Panc1 (cell line): ENCODE measurements around the gene TIMM13. TPM values are rescaled to one million over a fixed set of nuclear protein-coding genes. Genes with fewer than 3 reads are reported as not detected.

ENCODE experiments used
- ATAC-seq: fragments of 200-7000 bp; cut with Tn5 transposase; 2 replicates; pipeline ENCODE4 v1.9.1; 2020; ENCODE audit warnings: mild to moderate bottlenecking, moderate library complexity
- BruUV-seq: library from RNA; stranded (reverse); fragments of 400-500 nt; replicated peaks from 2 replicates; lab custom pipeline; 2021; lab: Mats Ljungman, UMichigan
- CTCF ChIA-PET: fragments of 300-600 bp; sonication (Branson Sonifier 250); formaldehyde crosslinking; loops from one replicate; lab custom pipeline; 2022; ENCODE audit warnings: antibody characterized with exemption; lab: Charles Lee
- POLR2A ChIA-PET: fragments of 300-600 bp; sonication (Branson Sonifier 250); formaldehyde crosslinking; loops from one replicate; lab custom pipeline; 2022; ENCODE audit warnings: antibody characterized with exemption; lab: Charles Lee
- DNase-seq: peaks from one replicate; pipeline ENCODE4 v3.0.0-alpha.2; 2010; ENCODE audit warnings: low read depth, low spot score
- H3K27ac ChIP-seq: 2 replicates; pipeline ENCODE4 v1.5.1; 2011; ENCODE audit warnings: mild to moderate bottlenecking, low read length, inconsistent platforms
- H3K27me3 ChIP-seq: fragments of 200-500 bp; sonication (Bioruptor generic); 2 replicates; pipeline ENCODE4 v1.6.0; 2014; ENCODE audit warnings: low read length, inconsistent platforms; ENCODE audit not compliant: control insufficient read depth, insufficient read depth
- H3K36me3 ChIP-seq: fragments of 200-500 bp; sonication (Bioruptor generic); 2 replicates; pipeline ENCODE4 v1.5.1; 2014; ENCODE audit warnings: inconsistent platforms, mild to moderate bottlenecking, low read length, moderate library complexity; ENCODE audit not compliant: control insufficient read depth, insufficient read depth
- H3K4me1 ChIP-seq: 2 replicates; pipeline ENCODE4 v1.5.1; 2011; ENCODE audit warnings: inconsistent platforms, mild to moderate bottlenecking, low read length, moderate library complexity; ENCODE audit not compliant: control insufficient read depth, insufficient read depth
- H3K4me3 ChIP-seq, 2 experiments: 2 replicates each; pipeline ENCODE4 v1.5.1; 2011 to 2012; ENCODE audit warnings: low read depth in 2 of 2, low read length in 2 of 2, mild to moderate bottlenecking in 2 of 2, inconsistent platforms in 1 of 2, moderate library complexity in 1 of 2
- H3K9me3 ChIP-seq: fragments of 200-500 bp; sonication (Bioruptor generic); 2 replicates; pipeline ENCODE4 v1.5.1; 2014; ENCODE audit warnings: low read depth, mild to moderate bottlenecking, inconsistent platforms, low read length, moderate library complexity; ENCODE audit not compliant: control insufficient read depth, insufficient read depth
- POLR2AphosphoS5 ChIP-seq: IDR thresholded peaks from 2 replicates; pipeline ENCODE4 v1.6.1; 2012; ENCODE audit warnings: mild to moderate bottlenecking, low read depth, low read length, moderate library complexity
- SIN3A ChIP-seq: IDR thresholded peaks from 2 replicates; pipeline ENCODE4 v1.6.1; 2012; ENCODE audit warnings: low read depth, mild to moderate bottlenecking, low read length, moderate library complexity, borderline replicate concordance; ENCODE audit not compliant: insufficient read depth
- TCF7L2 ChIP-seq: IDR thresholded peaks from 2 replicates; pipeline ENCODE4 v1.6.1; 2011; ENCODE audit warnings: mild to moderate bottlenecking, low read depth, low read length, inconsistent platforms
- in situ Hi-C: cut with HindIII; loops from 2 replicates; pipeline ENCODE4 v1.10.0; 2016; ENCODE audit warnings: low sequenced_read_pairs, low pct_unique_long_range_greater_than_20kb
- intact Hi-C: fragments of 100-400 bp; cut with micrococcal nuclease; formaldehyde crosslinking; loops from one replicate; pipeline ENCODE4 v1.10.0; 2022; ENCODE audit not compliant: unreplicated experiment
- total RNA-seq: library from RNA; stranded (reverse); gene quantifications from one replicate; pipeline ENCODE4 v1.2.1, GENCODE V29; 2021; ENCODE audit not compliant: unreplicated experiment
- TF ChIP-seq, protein P1 (sequence below), 2 experiments: IDR thresholded peaks; 2 replicates each; pipeline ENCODE4 v1.6.1; 2011 to 2012; ENCODE audit warnings: low read depth in 2 of 2, control low read depth in 1 of 2, low read length in 1 of 2, mild to moderate bottlenecking in 1 of 2, moderate library complexity in 1 of 2; ENCODE audit not compliant: insufficient read depth in 1 of 2
- TF ChIP-seq, protein P2 (sequence below): fragments of 450-650 bp; IDR thresholded peaks from 2 replicates; pipeline ENCODE4 v1.5.1; 2017; ENCODE audit warnings: mild to moderate bottlenecking

The TIMM13 gene
- total RNA-seq, 1 experiment from 2014 or later, result 128 TPM

DNA sequence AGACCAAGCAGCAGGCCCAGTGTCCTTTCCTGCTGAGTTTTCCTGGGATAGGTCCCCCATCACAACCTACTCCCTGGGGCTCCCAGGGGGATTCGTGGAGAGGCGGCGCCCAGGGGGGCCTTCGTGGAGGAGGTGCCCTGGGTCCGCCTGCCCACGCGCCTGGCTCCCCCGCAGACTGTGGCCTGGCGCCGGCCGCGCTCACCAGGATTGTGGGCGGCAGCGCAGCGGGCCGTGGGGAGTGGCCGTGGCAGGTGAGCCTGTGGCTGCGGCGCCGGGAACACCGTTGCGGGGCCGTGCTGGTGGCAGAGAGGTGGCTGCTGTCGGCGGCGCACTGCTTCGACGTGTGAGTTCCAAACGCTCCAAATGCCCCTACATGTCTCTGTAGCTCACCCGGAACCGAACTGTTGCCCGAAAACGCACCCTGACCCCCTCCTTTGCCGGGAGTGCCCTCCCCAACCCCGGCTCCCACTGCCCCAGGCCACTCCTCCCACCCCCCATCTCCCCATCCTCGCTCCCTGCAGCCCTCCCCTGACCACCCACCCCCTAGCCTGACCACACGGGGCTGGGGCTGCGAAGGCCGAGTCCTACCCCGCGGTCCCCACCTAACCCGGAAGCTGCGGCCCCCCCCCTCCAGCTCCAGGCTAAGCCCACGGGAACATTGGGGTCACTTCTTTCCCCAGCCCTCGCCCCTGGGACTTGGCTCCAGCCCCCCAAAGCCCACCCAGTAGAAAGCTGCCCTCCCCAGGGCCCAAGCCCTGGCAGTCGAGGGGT is 3.3 kb downstream of the TIMM13 start:
- Histone ChIP-seq H3K4me1 (peaks cover 10% of the 10 kb centered on the region; the same call in 1 of the 2 replicates), H3K9me3 (no peaks in the 10 kb centered on the region), H3K4me3 (no peak overlapping the region), H3K27me3 (no peaks in the 10 kb centered on the region), H3K36me3 (peaks cover 2% of the 10 kb centered on the region; the same call in 1 of the 2 replicates), H3K27ac (no peak overlapping the region)
- DNase-seq, result no peak
- CTCF ChIA-PET, result no interaction called here
- BruUV-seq, result no TSS peak
- no peak for TF ChIP-seq SIN3A
- TF ChIP-seq, protein P1, sequence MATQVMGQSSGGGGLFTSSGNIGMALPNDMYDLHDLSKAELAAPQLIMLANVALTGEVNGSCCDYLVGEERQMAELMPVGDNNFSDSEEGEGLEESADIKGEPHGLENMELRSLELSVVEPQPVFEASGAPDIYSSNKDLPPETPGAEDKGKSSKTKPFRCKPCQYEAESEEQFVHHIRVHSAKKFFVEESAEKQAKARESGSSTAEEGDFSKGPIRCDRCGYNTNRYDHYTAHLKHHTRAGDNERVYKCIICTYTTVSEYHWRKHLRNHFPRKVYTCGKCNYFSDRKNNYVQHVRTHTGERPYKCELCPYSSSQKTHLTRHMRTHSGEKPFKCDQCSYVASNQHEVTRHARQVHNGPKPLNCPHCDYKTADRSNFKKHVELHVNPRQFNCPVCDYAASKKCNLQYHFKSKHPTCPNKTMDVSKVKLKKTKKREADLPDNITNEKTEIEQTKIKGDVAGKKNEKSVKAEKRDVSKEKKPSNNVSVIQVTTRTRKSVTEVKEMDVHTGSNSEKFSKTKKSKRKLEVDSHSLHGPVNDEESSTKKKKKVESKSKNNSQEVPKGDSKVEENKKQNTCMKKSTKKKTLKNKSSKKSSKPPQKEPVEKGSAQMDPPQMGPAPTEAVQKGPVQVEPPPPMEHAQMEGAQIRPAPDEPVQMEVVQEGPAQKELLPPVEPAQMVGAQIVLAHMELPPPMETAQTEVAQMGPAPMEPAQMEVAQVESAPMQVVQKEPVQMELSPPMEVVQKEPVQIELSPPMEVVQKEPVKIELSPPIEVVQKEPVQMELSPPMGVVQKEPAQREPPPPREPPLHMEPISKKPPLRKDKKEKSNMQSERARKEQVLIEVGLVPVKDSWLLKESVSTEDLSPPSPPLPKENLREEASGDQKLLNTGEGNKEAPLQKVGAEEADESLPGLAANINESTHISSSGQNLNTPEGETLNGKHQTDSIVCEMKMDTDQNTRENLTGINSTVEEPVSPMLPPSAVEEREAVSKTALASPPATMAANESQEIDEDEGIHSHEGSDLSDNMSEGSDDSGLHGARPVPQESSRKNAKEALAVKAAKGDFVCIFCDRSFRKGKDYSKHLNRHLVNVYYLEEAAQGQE (IDR thresholded peaks at IDR 0.05; ENCODE audit: insufficient read depth in 1 of 2, low read depth in 2 of 2, low read length in 1 of 2), result no peak
- intact Hi-C loops (no loop called here), in situ Hi-C loops (no loop called here)
- POLR2A ChIA-PET, result no interaction called here
- ATAC-seq, result no peak

DNA sequence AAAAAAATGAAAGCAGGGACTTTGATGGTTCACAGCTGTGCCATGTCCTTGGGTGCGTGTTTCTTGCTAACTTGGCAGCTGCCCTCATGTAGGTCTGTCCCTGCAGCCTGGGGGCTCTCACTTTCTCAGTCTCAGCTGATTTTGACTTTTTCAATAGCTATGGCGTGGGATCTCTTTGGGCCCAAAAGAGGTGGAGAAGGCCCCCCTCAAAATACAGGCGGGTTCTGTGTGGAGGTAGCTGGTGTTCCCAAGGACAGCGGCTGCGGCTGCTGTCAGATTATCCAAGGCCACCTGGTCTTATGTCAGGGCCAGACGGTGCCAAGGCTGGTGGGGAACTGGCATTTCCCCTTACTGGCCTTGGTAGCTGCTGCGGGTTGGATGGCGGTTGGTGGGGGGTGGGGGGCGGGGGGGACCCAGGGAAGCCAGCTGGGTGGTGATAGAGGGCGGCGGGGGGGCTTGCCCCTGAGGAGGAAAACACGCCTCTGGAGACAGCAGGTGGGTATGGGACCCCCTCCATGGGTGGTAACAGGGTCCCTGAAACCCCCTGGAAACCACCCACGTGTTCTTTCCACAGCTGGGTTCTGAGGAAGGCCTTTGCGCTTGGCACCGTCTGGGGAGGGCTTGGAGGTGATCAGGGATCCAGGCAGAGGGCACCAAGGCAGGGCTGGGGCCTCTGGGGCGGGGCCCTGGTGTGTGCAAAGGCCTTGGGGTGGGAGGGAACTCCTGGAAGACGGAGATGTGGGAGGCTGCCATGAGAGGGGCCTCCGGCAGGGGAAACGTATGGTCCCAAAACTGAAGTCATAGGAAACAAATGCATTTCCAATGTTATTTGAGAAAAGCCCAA is 4.1 kb downstream of the TIMM13 start:
- no peak for DNase-seq
- ChIA-PET CTCF (no interaction called here), POLR2A (interaction anchor here (0.6 to 0.7 kb wide), 3 partner anchors 129 to 202 kb away, joined by 3 to 8 read pairs (median 8); no protein-coding TSS in a partner anchor)
- no TSS peak for BruUV-seq
- in situ Hi-C loops, result no loop called here
- no peak overlapping the region for H3K27ac ChIP-seq
- no peak overlapping the region for H3K4me3 ChIP-seq
- no peaks in the 10 kb centered on the region for H3K9me3 ChIP-seq
- TF ChIP-seq SIN3A, result no peak
- TF ChIP-seq, protein P1 (IDR thresholded peaks at IDR 0.05; ENCODE audit: insufficient read depth in 1 of 2, low read depth in 2 of 2, low read length in 1 of 2), result no peak
- no peak for TF ChIP-seq POLR2AphosphoS5
- TF ChIP-seq, protein P2, sequence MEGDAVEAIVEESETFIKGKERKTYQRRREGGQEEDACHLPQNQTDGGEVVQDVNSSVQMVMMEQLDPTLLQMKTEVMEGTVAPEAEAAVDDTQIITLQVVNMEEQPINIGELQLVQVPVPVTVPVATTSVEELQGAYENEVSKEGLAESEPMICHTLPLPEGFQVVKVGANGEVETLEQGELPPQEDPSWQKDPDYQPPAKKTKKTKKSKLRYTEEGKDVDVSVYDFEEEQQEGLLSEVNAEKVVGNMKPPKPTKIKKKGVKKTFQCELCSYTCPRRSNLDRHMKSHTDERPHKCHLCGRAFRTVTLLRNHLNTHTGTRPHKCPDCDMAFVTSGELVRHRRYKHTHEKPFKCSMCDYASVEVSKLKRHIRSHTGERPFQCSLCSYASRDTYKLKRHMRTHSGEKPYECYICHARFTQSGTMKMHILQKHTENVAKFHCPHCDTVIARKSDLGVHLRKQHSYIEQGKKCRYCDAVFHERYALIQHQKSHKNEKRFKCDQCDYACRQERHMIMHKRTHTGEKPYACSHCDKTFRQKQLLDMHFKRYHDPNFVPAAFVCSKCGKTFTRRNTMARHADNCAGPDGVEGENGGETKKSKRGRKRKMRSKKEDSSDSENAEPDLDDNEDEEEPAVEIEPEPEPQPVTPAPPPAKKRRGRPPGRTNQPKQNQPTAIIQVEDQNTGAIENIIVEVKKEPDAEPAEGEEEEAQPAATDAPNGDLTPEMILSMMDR, result no peak
- no peak for TF ChIP-seq TCF7L2
- no peak for ATAC-seq
- intact Hi-C loops, result no loop called here
- H3K4me1 ChIP-seq, result peaks cover 5% of the 10 kb centered on the region; the same call in 1 of the 2 replicates
- no peaks in the 10 kb centered on the region for H3K27me3 ChIP-seq
- H3K36me3 ChIP-seq, result peaks cover 2% of the 10 kb centered on the region; the same call in 1 of the 2 replicates
